SK-N-SH treated with all-trans-retinoic acid at 6 μM for 48 hours (cell line): ENCODE measurements around the gene TRPM7.

Experiments
- ATAC-seq: fragments of 200-7000 bp; cut with Tn5 transposase; 3 replicates; pipeline ENCODE4 v1.9.1; 2020; ENCODE audit warnings: mild to moderate bottlenecking, moderate library complexity
- ARNTL ChIP-seq: fragments of 450-650 bp; formaldehyde crosslinking; IDR thresholded peaks from 2 replicates; pipeline ENCODE4 v1.5.0; 2020; ENCODE audit warnings: low read depth, mild to moderate bottlenecking, moderate library complexity, borderline replicate concordance
- BACH2 ChIP-seq: fragments of 250-450 bp; sonication (Bioruptor Pico); IDR thresholded peaks from 2 replicates; pipeline ENCODE4 v1.9.0; 2021; ENCODE audit warnings: mild to moderate bottlenecking, borderline replicate concordance
- CREB5 ChIP-seq: fragments of 250-450 bp; sonication (Bioruptor Pico); IDR thresholded peaks from 2 replicates; pipeline ENCODE4 v1.5.1; 2020; ENCODE audit warnings: low read depth, mild to moderate bottlenecking, moderate library complexity
- CSDC2 ChIP-seq: fragments of 250-450 bp; sonication (Bioruptor Pico); IDR thresholded peaks from 2 replicates; pipeline ENCODE4 v1.5.0; 2020; ENCODE audit warnings: mild to moderate bottlenecking, moderate library complexity
- CSRNP3 ChIP-seq: fragments of 250-450 bp; sonication (Bioruptor Pico); IDR thresholded peaks from 2 replicates; pipeline ENCODE4 v1.5.1; 2021; ENCODE audit warnings: mild to moderate bottlenecking, moderate library complexity
- ESRRG ChIP-seq: fragments of 250-450 bp; sonication (Bioruptor Pico); IDR thresholded peaks from 2 replicates; pipeline ENCODE4 v1.6.1; 2021; ENCODE audit warnings: mild to moderate bottlenecking
- GLIS3 ChIP-seq: fragments of 250-450 bp; sonication (Bioruptor Pico); IDR thresholded peaks from 2 replicates; pipeline ENCODE4 v1.5.0; 2020; ENCODE audit warnings: mild to moderate bottlenecking, moderate library complexity
- ISL1 ChIP-seq: fragments of 250-450 bp; sonication (Bioruptor Pico); IDR thresholded peaks from 2 replicates; pipeline ENCODE4 v2.1.2; 2022; ENCODE audit warnings: mild to moderate bottlenecking, moderate library complexity
- OSR1 ChIP-seq: fragments of 250-450 bp; sonication (Bioruptor Pico); IDR thresholded peaks from 2 replicates; pipeline ENCODE4 v1.8.0; 2022; ENCODE audit warnings: moderate library complexity, mild to moderate bottlenecking, inconsistent platforms
- PATZ1 ChIP-seq: fragments of 250-450 bp; sonication (Bioruptor Pico); IDR thresholded peaks from 2 replicates; pipeline ENCODE4 v1.8.0; 2020; ENCODE audit warnings: mild to moderate bottlenecking, moderate library complexity, borderline replicate concordance
- PPARA ChIP-seq: fragments of 250-450 bp; sonication (Bioruptor Pico); IDR thresholded peaks from 2 replicates; pipeline ENCODE4 v1.5.0; 2020; ENCODE audit warnings: mild to moderate bottlenecking, borderline replicate concordance
- RARB ChIP-seq: fragments of 250-450 bp; sonication (Bioruptor Pico); IDR thresholded peaks from 2 replicates; pipeline ENCODE4 v1.8.0; 2021; ENCODE audit warnings: mild to moderate bottlenecking, moderate library complexity
- SNAI2 ChIP-seq: fragments of 250-450 bp; sonication (Bioruptor Pico); IDR thresholded peaks from 2 replicates; pipeline ENCODE4 v1.5.0; 2020; ENCODE audit warnings: mild to moderate bottlenecking, moderate library complexity
- TCF4 ChIP-seq: fragments of 250-450 bp; sonication (Bioruptor Pico); IDR thresholded peaks from 2 replicates; pipeline ENCODE4 v1.8.0; 2021; ENCODE audit warnings: mild to moderate bottlenecking, moderate library complexity, borderline replicate concordance
- TOX ChIP-seq: fragments of 250-450 bp; sonication (Bioruptor Pico); IDR thresholded peaks from 2 replicates; pipeline ENCODE4 v1.8.0; 2021; ENCODE audit warnings: mild to moderate bottlenecking, moderate library complexity, borderline replicate concordance
- TSHZ2 ChIP-seq: fragments of 250-450 bp; sonication (Bioruptor Pico); IDR thresholded peaks from 2 replicates; pipeline ENCODE4 v1.5.0; 2020; ENCODE audit warnings: mild to moderate bottlenecking, moderate library complexity
- ZC3H10 ChIP-seq: fragments of 250-450 bp; sonication (Bioruptor Pico); IDR thresholded peaks from 2 replicates; pipeline ENCODE4 v1.5.1; 2021; ENCODE audit warnings: mild to moderate bottlenecking, moderate library complexity
- ZFP3 ChIP-seq: fragments of 250-450 bp; sonication (Bioruptor Pico); IDR thresholded peaks from 2 replicates; pipeline ENCODE4 v1.5.0; 2020; ENCODE audit warnings: mild to moderate bottlenecking, moderate library complexity
- ZFP30 ChIP-seq: fragments of 450-650 bp; formaldehyde crosslinking; IDR thresholded peaks from 2 replicates; pipeline ENCODE4 v1.5.0; 2022; ENCODE audit warnings: mild to moderate bottlenecking, moderate library complexity
- ZNF565 ChIP-seq: fragments of 450-650 bp; formaldehyde crosslinking; conservative IDR thresholded peaks from 2 replicates; pipeline ENCODE4 v1.5.0; 2020; ENCODE audit warnings: low read depth, mild to moderate bottlenecking, moderate library complexity
- ZNF70 ChIP-seq: fragments of 450-650 bp; formaldehyde crosslinking; IDR thresholded peaks from 2 replicates; pipeline ENCODE4 v1.5.0; 2020; ENCODE audit warnings: mild to moderate bottlenecking, moderate library complexity
- ZNF8 ChIP-seq: fragments of 450-650 bp; formaldehyde crosslinking; IDR thresholded peaks from 2 replicates; pipeline ENCODE4 v1.5.0; 2020; ENCODE audit warnings: mild to moderate bottlenecking, moderate library complexity

The TRPM7 gene

GRCh38 chr15:50549326-50549725 is 137.3 kb downstream of the TRPM7 start:
- ATAC-seq: no peak
- TF ChIP-seq PATZ1 (CRISPR knock-in tag) (no peak), ZNF565 (no peak), PPARA (CRISPR knock-in tag) (no peak), ZNF8 (CRISPR knock-in tag) (no peak), ARNTL (CRISPR knock-in tag) (no peak), SNAI2 (CRISPR knock-in tag) (no peak), CSDC2 (CRISPR knock-in tag) (no peak), CREB5 (CRISPR knock-in tag) (no peak), GLIS3 (CRISPR knock-in tag) (no peak), CSRNP3 (CRISPR knock-in tag) (no peak), ZNF70 (no peak), BACH2 (CRISPR knock-in tag) (no peak), ZFP30 (CRISPR knock-in tag) (no peak), ESRRG (CRISPR knock-in tag) (no peak), ZC3H10 (CRISPR knock-in tag) (no peak), TOX (no peak)

- no peak for TF ChIP-seq GLIS3 (CRISPR knock-in tag)
- TF ChIP-seq ISL1 (CRISPR knock-in tag): no peak
- no peak for TF ChIP-seq TCF4 (CRISPR knock-in tag)
- TF ChIP-seq ZFP3 (CRISPR knock-in tag): no peak
- TF ChIP-seq TSHZ2 (CRISPR knock-in tag): no peak
- TF ChIP-seq ZNF8 (CRISPR knock-in tag): no peak
- no peak for TF ChIP-seq BACH2 (CRISPR knock-in tag)
- TF ChIP-seq ARNTL (CRISPR knock-in tag): no peak
- TF ChIP-seq RARB (CRISPR knock-in tag): no peak
- TF ChIP-seq ESRRG (CRISPR knock-in tag): no peak
- TF ChIP-seq ZNF70: no peak
- no peak for TF ChIP-seq PATZ1 (CRISPR knock-in tag)
- no peak for ATAC-seq
These were observed 140.0 kb downstream of the TRPM7 start, which contains the start of gene USP50 for GRCh38 chr15:50546566-50546965. Gene USP50, minus strand, starts transcription at chr15:50546666. Its CDS starts 141 bp downstream, at chr15:50546525.

GRCh38 chr15:50544368-50544767 is 142.2 kb downstream of the TRPM7 start:
- no peak for ATAC-seq
- TF ChIP-seq CSRNP3 (CRISPR knock-in tag) (no peak), OSR1 (no peak), ZNF565 (no peak), ZNF8 (CRISPR knock-in tag) (no peak), TOX (no peak), TCF4 (CRISPR knock-in tag) (no peak), BACH2 (CRISPR knock-in tag) (no peak), ZFP3 (CRISPR knock-in tag) (no peak), ZNF70 (no peak), ISL1 (CRISPR knock-in tag) (no peak), ESRRG (CRISPR knock-in tag) (no peak), TSHZ2 (CRISPR knock-in tag) (no peak), GLIS3 (CRISPR knock-in tag) (no peak)
